ENCODE data around the gene ARHGAP40. TPM values are rescaled to one million over a fixed set of nuclear protein-coding genes. Genes with fewer than 3 reads are reported as not detected.

Gene ARHGAP40
- total RNA-seq, 4 donors from 2014 or later: not detected

- Histone ChIP-seq H3K27me3 (no peaks in the 10 kb centered on the region), H3K4me1 (no peaks in the 10 kb centered on the region), H3K36me3 (peaks cover 0 to 97% (median 6%) of the 10 kb centered on the region in 3 donors), H3K4me3 (no peak overlapping the region), H3K9me3 (no peaks in the 10 kb centered on the region), H3K27ac (no peak overlapping the region)
- DNase-seq (ENCODE audit: low spot score in 2 of 2): no peak
- 90 to 93% methylated on average over 3 of the region's 3 CpGs for WGBS, 2 donors
- TF ChIP-seq POLR2A (IDR thresholded peaks at IDR 0.05): no peak
- no peak for TF ChIP-seq CTCF (IDR thresholded peaks at IDR 0.05)
- no peak for TF ChIP-seq EP300 (IDR thresholded peaks at IDR 0.05)
Observed at GRCh38 chr20:38559764-38560163, 41.8 kb upstream of the ARHGAP40 start.

- Histone ChIP-seq H3K27ac (no peak overlapping the region), H3K4me1 (no peaks in the 10 kb centered on the region), H3K36me3 (peaks cover 0 to 96% (median 5%) of the 10 kb centered on the region in 3 donors), H3K4me3 (no peak overlapping the region), H3K27me3 (no peaks in the 10 kb centered on the region), H3K9me3 (no peaks in the 10 kb centered on the region)
- no peak for DNase-seq (ENCODE audit: low spot score in 2 of 2)
- 96 to 97% methylated on average over 6 of the region's 6 CpGs for WGBS, 2 donors
- TF ChIP-seq CTCF (IDR thresholded peaks at IDR 0.05) (no peak), EP300 (IDR thresholded peaks at IDR 0.05) (no peak), POLR2A (IDR thresholded peaks at IDR 0.05) (no peak)
Observed at GRCh38 chr20:38563802-38564431, 37.7 kb upstream of the ARHGAP40 start.

- Histone ChIP-seq H3K27ac (no peak overlapping the region), H3K27me3 (no peaks in the 10 kb centered on the region), H3K4me3 (no peak overlapping the region), H3K4me1 (no peaks in the 10 kb centered on the region), H3K9me3 (no peaks in the 10 kb centered on the region), H3K36me3 (peaks cover 0 to 95% (median 0%) of the 10 kb centered on the region in 3 donors)
- TF ChIP-seq EP300 (IDR thresholded peaks at IDR 0.05) (no peak), POLR2A (IDR thresholded peaks at IDR 0.05) (no peak), CTCF (IDR thresholded peaks at IDR 0.05) (no peak)
- no peak for DNase-seq (ENCODE audit: low spot score in 2 of 2)
- WGBS, 2 donors: 88 to 94% methylated on average over 1 of the region's 1 CpG
Observed at GRCh38 chr20:38564680-38565079, 36.9 kb upstream of the ARHGAP40 start.

- TF ChIP-seq CTCF (IDR thresholded peaks at IDR 0.05) (no peak), EP300 (IDR thresholded peaks at IDR 0.05) (no peak), POLR2A (IDR thresholded peaks at IDR 0.05) (no peak)
- peaks cover 0 to 95% (median 0%) of the 10 kb centered on the region in 3 donors for H3K36me3 ChIP-seq
- H3K4me3 ChIP-seq: no peak overlapping the region
- H3K4me1 ChIP-seq: no peaks in the 10 kb centered on the region
- no peak overlapping the region for H3K27ac ChIP-seq
- H3K9me3 ChIP-seq: no peaks in the 10 kb centered on the region
- H3K27me3 ChIP-seq: no peaks in the 10 kb centered on the region
- 96 to 97% methylated on average over 6 of the region's 6 CpGs for WGBS, 2 donors
- no peak for DNase-seq (ENCODE audit: low spot score in 2 of 2)
Observed at GRCh38 chr20:38566036-38566598, 35.5 kb upstream of the ARHGAP40 start.

- H3K4me3 ChIP-seq: no peak overlapping the region
- H3K27ac ChIP-seq: no peak overlapping the region
- no peaks in the 10 kb centered on the region for H3K4me1 ChIP-seq
- H3K36me3 ChIP-seq: peaks cover 0 to 87% (median 0%) of the 10 kb centered on the region in 3 donors
- no peaks in the 10 kb centered on the region for H3K27me3 ChIP-seq
- no peak for TF ChIP-seq CTCF (IDR thresholded peaks at IDR 0.05)
- no peak for TF ChIP-seq EP300 (IDR thresholded peaks at IDR 0.05)
- TF ChIP-seq POLR2A (IDR thresholded peaks at IDR 0.05): no peak
- no peaks in the 10 kb centered on the region for H3K9me3 ChIP-seq
- DNase-seq (ENCODE audit: low spot score in 2 of 2): no peak
- 65 to 77% methylated on average over 5 of the region's 5 CpGs for WGBS, 2 donors
Observed at GRCh38 chr20:38569747-38570525, 31.7 kb upstream of the ARHGAP40 start.

Data from tibial nerve (tissue), 4 donors.